ENCODE data around the gene MAPK8IP1. TPM values are rescaled to one million over a fixed set of nuclear protein-coding genes. Genes with fewer than 3 reads are reported as not detected.
A peak's percentile ranks its signal among the peaks of the same experiment; 100 is the strongest.

The MAPK8IP1 gene
- total and polyA plus RNA-seq, 8 donors: 21.3 to 49.7 (median 33.5) TPM

DNA sequence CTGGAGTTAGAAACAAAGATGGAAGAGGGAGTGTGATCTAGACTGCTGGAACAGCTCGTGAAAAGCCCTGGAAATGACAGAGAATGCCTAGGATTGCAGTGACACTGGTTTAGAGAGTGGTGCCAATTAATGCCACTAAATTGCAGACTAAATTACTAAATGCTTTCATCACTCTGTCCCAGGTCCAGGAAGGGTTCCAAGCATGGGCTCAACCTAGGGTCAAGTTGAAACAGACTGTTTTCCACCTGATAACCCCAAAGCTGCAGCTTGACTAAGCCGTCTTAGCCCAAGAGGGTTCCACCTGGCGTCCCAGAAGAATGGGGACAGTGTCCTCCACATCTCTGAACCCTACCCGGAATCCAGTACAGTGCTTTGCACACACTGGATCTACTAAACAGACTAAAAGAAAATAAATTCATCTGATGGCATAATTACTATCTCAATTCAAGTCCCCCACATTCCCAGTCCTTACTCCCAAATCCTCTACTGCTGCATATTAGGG lies 39.2 kb upstream of the MAPK8IP1 start:
- Histone ChIP-seq H3K4me3 (no peak overlapping the region), H3K27ac (peak overlapping the region; percentile 74 to 95 (median 88)), H3K36me3 (no peaks in the 10 kb centered on the region), H3K9me3 (no peaks in the 10 kb centered on the region), H3K4me1 (peaks cover 17 to 31% (median 29%) of the 10 kb centered on the region in 3 donors), H3K27me3 (no peaks in the 10 kb centered on the region)
- no peak for ATAC-seq
- WGBS, 2 donors: 77 to 84% methylated on average over 4 of the region's 4 CpGs
- TF ChIP-seq, protein P1, sequence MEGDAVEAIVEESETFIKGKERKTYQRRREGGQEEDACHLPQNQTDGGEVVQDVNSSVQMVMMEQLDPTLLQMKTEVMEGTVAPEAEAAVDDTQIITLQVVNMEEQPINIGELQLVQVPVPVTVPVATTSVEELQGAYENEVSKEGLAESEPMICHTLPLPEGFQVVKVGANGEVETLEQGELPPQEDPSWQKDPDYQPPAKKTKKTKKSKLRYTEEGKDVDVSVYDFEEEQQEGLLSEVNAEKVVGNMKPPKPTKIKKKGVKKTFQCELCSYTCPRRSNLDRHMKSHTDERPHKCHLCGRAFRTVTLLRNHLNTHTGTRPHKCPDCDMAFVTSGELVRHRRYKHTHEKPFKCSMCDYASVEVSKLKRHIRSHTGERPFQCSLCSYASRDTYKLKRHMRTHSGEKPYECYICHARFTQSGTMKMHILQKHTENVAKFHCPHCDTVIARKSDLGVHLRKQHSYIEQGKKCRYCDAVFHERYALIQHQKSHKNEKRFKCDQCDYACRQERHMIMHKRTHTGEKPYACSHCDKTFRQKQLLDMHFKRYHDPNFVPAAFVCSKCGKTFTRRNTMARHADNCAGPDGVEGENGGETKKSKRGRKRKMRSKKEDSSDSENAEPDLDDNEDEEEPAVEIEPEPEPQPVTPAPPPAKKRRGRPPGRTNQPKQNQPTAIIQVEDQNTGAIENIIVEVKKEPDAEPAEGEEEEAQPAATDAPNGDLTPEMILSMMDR (IDR thresholded peaks at IDR 0.05): no peak
- no peak for DNase-seq
- intact Hi-C loops (cut with DNase I): no loop called here
- no peak for FAIRE-seq

- peaks cover 27 to 40% (median 39%) of the 10 kb centered on the region in 3 donors for H3K4me1 ChIP-seq
Measured at GRCh38 chr11:45846974-45847910, 38.2 kb upstream of the MAPK8IP1 start, which contains the start of gene CRY2. CRY2 (plus strand) TSS chr11:45847475; CDS start chr11:45847491, 16 bp downstream.

GRCh38 chr11:45847911-45848316 lies 37.5 kb upstream of the MAPK8IP1 start:
- peak in 3 of 6 donors; percentile 36 to 47 (median 47) for DNase-seq
- 0% methylated on average over 16 of the region's 16 CpGs for WGBS, 2 donors
- no peaks in the 10 kb centered on the region for H3K9me3 ChIP-seq
- no peaks in the 10 kb centered on the region for H3K27me3 ChIP-seq
- FAIRE-seq: no peak
- TF ChIP-seq, protein P1 (IDR thresholded peaks at IDR 0.05): no peak
- intact Hi-C loops (cut with DNase I): no loop called here
- peak; percentile 23 to 43 (median 32) for ATAC-seq
- no peaks in the 10 kb centered on the region for H3K36me3 ChIP-seq
- H3K27ac ChIP-seq: peak overlapping the region; percentile 89 to 95 (median 92)
- peak overlapping the region; percentile 63 to 92 (median 80) for H3K4me3 ChIP-seq
- H3K4me1 ChIP-seq: peaks cover 32 to 43% (median 37%) of the 10 kb centered on the region in 3 donors

More at GRCh38 chr11:45846974-45847910, 38.2 kb upstream of the MAPK8IP1 start, which contains the start of gene CRY2:
- FAIRE-seq (peak; percentile 63), DNase-seq (peak; percentile 99 to 100 (median 100)), ATAC-seq (peak; percentile 89 to 95 (median 91))
- Histone ChIP-seq H3K9me3 (no peaks in the 10 kb centered on the region), H3K27ac (peak within 1 kb of the TSS; percentile 89 to 95 (median 92)), H3K4me3 (peak within 1 kb of the TSS; percentile 63 to 92 (median 80)), H3K27me3 (no peaks in the 10 kb centered on the region), H3K36me3 (no peaks in the 10 kb centered on the region)
- 0% methylated on average over 65 to 75 of the region's 75 CpGs for WGBS, 2 donors
- TF ChIP-seq, protein P1 (IDR thresholded peaks at IDR 0.05): no peak
- intact Hi-C loops (cut with DNase I): no loop called here

GRCh38 chr11:45848654-45849081 lies 36.8 kb upstream of the MAPK8IP1 start:
- Histone ChIP-seq H3K36me3 (no peaks in the 10 kb centered on the region), H3K27me3 (no peaks in the 10 kb centered on the region), H3K27ac (peak overlapping the region in 3 of 4 donors; percentile 89 to 93 (median 92)), H3K4me1 (peaks cover 33 to 44% (median 33%) of the 10 kb centered on the region in 3 donors), H3K9me3 (no peaks in the 10 kb centered on the region), H3K4me3 (peak overlapping the region; percentile 63 to 92 (median 80))
- ATAC-seq (peak; percentile 17 to 41 (median 25)), FAIRE-seq (no peak), DNase-seq (peak in 2 of 6 donors; percentile 36 to 45)
- TF ChIP-seq, protein P1 (IDR thresholded peaks at IDR 0.05): no peak
- intact Hi-C loops (cut with DNase I): no loop called here
- 11 to 15% methylated on average over 8 of the region's 8 CpGs for WGBS, 2 donors
